COLO668 (cell line): ENCODE data around the gene TMPRSS13.
"Not testable (repeated sequence)": the region's sequence is repeated elsewhere in the genome, so short reads cannot be mapped to it uniquely, and the experiment has no call there.

Source experiments
- DNase-seq: peaks from one replicate; lab custom pipeline; 2025; ENCODE audit not compliant: unreplicated experiment; lab: John Stamatoyannopoulos, UW

TMPRSS13 gene

DNA sequence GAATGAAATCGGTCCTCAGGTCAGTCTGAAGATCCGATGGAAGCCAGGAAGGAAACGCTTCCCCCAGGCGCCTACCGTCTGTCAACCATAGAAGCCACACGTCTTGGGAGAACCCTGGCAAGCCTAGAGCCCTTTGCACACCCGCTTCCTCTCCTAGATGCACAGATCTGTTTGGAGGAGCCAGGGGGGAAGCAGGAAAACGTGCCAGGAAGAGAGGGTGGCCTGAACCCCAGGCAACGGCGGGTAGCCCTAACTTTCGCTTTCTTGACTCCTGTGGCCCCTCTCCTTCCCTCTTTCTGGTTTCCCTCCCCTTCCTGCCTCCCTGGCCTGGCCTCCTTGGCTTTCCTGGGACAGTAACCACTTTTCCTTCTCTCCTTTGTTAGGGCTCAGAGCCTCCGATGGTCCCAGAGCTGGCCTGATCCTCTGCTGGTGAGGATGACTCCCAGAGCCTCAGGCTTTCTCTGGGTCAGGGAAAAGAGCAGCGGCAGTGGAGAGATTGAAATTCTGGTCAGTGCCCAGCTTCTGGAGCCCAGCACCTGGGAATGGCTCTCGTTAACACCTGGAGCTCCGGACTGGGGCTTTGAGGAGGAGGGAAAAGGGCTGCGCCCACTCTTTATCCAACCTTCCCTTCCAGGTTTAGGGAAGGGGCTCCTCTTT lies 54.8 kb downstream of the TMPRSS13 start:
- DNase-seq = no peak

DNA sequence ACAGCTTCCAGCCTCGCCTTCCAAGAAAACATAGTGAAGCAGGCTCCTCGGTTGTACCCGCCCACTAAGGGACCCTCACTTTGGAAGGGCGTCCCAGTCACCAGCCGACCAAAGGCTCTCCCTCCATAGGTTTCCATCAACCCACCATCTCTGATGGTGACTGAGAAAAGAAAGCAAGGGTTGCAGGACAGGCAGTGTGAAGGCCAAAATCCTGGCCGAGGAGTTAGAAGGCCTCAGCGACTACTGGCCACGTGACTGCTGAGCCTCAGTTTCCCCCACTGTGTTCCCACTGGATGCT lies 55.4 kb downstream of the TMPRSS13 start:
- DNase-seq = no peak

DNA sequence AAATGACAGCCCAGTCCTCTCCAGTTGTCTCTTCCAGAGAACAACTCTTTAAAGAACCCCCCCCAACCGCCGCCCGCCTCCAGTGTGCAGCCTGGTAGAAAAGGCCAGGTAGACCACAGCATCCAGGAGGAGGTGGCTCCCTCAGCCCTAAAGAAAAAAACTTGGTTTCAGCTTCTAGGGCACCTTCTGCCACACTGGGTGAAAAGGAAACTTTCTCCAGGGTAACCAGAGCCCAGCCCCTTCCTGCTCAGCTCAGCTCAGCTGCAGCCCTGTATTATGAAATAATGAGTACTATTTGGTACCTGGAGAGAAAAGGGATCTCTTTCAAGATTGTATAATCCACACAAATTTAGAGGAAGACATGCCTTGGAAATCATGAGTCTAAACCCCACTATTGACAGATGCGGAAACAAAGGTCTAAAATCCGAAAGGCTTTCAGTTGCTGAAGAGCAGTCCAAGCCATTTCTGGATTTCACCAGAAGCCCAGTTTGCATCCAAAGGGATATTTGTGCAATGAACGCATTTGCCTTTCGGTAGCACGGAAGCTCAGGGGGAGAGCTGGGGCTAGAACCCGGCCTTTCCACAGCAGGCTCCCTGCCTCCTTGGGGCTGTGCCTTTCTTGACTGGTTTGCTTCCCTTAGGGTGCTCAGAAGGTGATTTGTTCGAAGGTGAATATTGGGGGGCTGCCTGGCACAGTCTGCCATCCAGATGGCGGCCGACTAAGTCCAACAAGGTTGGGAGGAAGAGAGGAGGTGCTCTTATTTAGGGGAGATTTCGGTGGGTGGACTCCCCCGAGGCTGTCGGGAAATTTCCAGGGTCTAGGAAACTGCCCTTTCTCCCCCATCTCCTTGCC lies 56.0 kb downstream of the TMPRSS13 start:
- no peak for DNase-seq

DNA sequence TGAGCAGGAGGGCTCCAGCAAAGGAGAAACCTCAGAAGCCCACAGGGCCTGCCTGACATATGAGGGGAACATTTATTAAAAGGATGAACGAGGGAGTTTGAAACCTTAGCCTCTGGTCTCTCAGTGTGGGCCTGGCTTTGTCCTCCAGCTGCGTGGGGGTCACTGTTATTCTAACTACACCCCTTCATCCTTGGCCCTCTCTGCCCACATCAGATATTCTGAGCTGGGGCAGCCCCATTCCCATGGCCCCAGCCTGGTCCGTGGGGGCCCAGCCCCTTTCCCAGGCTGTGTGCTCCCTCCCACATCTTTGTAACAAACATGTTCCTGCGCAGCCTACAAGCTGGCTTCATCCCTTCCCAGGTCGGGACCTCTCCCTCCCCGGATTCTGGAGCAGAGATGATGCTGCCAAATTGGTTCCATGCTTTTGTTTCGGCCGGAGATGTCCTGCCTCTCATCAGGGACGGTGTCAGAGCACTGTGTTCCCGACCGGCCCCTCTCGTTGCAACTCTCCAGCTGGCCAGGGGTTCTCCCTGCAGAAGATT lies 56.7 kb downstream of the TMPRSS13 start:
- DNase-seq = no peak

DNA sequence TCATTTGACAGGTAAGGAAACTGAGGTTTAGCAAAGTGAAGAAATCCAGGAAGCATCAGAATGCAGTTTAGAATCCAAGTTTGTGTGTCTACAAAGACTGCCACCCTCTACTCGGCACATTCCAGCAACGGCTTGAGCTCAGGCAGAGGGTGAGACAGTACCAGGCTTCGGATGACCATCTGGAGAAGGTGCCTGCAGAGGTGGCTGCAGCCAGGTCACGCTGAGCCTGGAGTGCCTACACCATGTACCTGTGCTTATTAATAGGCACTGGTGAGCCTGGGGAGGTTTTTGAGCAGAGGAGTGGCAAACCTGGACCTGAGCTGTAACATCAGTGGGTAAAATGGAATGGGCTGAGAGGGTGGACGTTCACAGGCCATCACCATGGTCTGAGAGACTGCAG lies 57.4 kb downstream of the TMPRSS13 start:
- DNase-seq = no peak

DNA sequence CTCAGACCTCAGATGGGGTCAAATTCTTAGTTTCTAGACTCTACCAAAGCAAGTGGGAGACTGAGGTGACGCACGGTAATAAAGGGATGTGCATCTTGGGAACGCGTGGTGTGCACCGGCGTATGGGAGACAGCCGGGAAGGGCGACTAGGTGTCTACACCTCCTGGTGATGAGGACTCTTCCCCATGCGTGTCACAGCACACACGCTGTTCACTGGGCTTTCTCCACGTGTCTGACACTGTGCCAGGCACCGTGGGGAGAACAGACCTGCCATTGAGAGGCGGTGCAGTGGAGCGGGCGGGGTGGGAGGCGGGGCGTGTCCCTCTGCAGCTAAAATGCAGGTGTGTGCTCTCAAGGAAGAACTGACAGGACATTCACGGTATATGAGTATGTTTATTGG lies 58.0 kb downstream of the TMPRSS13 start:
- no peak for DNase-seq

DNA sequence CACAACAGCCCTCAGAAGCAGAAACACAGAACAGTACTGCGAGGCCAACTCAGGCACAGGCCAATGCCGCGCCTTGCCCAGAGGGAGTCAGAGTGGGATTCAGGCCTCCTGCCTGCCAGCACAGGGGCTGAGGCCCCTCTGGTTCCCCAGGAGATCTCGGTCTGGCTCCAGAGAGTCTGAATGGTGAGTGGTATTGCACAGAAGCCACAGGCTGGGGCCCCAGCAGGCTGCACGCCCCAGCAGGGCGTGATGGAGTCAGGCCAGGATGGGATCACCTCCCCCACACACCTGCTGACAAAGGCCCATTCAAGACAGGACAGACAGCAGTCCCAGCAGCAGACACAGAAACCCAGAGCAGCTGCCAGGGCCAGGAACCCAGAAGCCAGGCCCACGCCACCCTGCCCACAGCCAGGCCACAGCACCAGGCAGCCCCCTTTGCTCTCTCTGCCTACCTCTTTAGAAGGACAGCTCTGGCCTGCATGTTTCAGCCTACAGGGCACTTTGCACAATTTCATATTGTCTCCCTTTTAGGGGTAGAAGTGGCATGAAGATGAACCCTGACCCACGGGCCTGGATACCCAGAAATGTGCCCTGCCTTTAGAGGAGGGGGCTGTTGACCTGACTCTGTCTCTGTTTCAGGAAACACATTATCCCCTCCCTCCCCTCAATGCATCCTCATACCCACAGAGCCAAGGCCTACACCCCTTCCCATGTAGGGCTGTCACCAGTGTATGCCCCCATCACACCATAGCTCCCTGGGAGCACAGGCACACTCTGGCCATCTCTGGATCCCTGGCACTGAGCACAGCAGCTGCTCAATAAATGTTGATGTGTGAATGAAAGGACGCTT lies 58.9 kb downstream of the TMPRSS13 start:
- peak; percentile 57 for DNase-seq

DNA sequence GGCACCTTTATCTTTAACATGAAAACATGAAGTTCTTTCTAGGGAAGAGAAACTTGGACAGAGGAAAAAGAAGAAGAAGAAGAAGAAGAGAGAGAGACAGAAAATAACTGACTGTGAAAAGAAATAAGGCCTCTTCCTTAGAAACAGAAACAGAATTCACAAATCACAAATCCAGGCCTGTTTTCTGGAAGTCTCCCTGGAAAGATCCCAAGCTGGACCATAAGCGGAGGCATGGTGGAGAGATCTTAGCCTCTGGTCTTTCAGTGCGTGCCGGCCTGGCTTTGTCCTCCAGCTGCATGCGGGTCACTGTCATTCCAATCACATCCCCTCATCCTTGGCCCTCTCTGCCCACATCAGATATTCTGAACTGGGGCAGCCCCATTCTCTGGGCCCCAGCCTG lies 59.6 kb downstream of the TMPRSS13 start:
- no peak for DNase-seq

DNA sequence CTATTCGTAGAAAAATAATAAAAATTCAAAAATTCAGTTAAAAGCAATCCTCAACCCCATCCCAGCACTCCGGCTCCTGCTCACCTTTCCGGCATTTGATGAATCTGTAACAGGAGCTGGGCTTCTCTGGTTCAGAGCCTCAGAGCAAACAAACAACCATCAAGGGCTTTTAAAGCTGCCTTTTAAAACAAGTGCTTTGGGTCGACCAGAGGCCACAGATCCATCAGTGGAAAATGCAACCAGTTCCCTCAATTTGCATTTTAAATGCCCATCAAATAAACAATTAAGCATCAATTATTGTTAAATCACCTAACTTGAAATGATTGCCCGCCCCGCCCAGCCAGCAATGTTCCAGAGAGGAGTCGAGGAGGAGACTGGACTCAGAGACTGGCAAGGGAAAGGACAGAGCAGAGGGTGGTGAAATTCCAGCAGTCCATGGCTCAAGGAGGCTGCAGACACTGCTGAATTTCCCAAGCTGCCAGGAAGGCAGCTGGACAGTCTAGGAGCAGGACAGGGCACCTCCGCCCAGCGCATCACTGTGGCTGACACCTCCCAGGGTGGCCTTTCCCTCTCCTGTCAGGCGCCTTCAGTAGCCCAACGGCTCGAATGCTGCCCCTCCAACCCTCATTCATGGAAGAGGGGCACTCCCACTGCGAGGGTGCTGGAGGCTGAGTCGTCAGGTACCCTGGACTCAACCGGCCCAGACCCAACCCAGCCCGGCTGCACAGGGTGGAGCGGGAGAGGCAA lies 60.2 kb downstream of the TMPRSS13 start:
- peak; percentile 52 for DNase-seq

DNA sequence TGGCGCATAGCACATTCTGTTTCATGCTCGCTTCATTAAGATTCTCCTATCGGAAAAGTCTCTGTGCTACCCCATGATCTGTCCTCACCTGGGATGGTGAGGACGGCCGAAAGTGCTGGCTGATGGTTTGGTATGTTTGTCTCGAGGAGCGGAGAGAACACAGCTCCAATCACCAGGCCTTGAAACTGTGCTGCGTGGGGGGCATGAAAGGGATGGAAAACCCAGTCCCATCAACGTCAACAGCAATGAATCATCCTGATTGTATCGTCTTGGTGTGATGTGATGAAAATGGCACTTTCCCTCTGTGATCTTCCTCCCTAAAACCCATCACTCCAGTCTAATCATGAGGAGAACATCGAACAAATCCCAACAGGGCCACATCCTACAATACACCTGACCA lies 61.1 kb downstream of the TMPRSS13 start:
- DNase-seq = no peak

DNA sequence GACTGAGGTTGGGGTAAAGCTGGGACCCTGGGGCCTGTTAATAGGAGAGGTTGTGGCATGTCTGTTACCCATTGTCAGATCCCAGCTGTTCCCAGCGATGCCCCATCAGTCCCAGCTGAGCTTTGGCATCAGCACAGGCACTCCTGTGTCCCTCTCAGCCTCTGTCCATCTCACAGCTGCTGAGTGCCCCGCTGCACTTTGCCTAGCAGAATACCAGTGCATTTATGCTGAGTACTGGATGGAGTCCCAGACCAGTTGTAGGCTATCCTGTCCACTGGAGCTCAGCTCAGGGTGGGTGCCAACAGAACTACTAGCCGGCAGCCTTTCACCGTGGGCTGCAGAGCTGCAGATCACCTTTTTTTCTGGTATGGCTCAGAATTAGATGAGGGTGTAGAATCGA lies 62.7 kb downstream of the TMPRSS13 start:
- DNase-seq = no peak

DNA sequence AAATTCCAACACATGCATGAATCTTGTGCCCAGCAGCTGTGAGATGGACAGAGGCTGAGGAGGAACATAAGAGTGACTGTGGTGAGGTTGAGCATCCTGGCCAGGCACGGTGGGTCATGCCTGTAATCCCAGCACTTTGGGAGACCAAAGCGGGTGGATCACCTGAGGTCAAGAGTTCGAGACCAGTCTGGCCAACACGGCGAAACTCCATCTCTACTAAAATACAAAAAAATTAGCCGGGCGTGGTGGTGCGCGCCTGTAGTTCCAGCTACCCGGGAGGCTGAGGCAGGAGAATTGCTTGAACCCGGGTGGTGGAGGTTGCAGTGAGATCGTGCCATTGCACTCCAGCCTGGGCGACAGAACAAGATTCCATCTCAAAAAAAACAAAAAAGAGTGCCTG lies 63.7 kb downstream of the TMPRSS13 start:
- DNase-seq = not testable (repeated sequence)

DNA sequence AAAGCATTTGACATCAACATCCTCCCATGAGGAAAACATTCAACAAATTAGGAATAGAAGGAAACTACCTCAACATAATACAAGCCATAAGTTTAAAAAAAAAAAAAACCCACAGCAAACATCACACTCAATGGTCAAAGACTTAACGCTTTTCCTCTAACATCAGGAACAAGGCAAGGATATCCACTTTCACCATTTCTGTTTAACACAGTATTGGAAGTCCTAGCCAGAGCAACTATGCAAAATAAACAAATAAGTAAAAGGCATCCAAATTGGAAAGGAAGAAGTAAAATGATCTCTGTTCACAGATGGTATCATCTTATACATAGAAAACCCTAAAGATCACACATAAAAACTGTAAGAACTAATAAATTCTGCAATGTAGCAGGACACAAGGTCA lies 65.8 kb downstream of the TMPRSS13 start:
- no peak for DNase-seq

DNA sequence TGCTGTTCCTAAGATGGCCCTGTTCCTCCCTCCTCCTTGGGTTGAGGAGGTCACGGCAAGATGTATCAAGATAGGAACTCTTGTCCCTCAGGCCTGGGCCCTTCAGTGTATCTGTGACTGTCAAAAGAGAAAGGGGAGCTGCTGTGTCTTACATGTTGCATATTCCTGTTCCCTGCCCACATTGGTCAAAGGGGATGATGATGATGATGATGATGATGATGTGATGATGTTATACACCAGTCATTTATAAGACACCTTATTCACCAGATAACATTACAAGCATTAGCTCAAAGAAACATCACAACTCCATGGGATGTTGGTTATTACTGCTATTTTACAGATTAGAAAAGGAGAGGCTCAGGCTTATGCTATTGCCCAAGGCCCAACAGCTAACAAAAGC lies 66.4 kb downstream of the TMPRSS13 start:
- DNase-seq = no peak

DNA sequence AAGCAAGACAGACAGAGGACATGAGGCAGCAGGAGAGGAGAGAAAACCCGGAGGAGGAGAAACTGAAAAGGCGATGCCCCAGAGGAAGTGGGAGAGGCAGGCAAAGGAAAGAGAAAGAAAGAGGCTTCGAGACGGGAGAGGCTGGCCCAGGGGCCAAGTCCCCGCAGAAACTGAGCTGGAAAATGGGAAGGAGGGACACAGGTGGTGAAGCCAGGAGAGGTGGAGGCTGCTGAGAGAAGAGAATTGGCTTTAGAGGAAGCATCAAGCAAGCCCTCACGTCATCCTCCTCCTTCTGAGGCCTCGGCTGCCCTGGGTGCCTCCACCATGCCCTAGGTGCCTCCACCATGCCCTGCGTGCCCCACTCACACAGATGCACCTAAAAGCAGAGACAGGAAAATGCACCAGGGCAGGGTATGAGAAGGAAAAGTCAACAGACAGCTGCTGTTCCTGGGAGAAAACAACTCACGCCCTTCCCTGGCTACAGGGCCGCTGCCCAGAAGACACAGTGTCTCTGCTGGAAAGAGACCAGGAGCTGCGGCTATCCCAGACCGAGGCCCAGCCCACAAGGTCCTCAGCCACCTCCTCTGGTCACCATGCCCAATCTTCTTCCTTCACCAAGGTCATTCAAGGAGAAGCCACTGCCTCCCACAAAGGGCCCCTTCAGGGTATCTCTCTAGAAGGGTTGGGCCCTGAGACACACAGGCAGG lies 67.0 kb downstream of the TMPRSS13 start:
- DNase-seq = no peak

DNA sequence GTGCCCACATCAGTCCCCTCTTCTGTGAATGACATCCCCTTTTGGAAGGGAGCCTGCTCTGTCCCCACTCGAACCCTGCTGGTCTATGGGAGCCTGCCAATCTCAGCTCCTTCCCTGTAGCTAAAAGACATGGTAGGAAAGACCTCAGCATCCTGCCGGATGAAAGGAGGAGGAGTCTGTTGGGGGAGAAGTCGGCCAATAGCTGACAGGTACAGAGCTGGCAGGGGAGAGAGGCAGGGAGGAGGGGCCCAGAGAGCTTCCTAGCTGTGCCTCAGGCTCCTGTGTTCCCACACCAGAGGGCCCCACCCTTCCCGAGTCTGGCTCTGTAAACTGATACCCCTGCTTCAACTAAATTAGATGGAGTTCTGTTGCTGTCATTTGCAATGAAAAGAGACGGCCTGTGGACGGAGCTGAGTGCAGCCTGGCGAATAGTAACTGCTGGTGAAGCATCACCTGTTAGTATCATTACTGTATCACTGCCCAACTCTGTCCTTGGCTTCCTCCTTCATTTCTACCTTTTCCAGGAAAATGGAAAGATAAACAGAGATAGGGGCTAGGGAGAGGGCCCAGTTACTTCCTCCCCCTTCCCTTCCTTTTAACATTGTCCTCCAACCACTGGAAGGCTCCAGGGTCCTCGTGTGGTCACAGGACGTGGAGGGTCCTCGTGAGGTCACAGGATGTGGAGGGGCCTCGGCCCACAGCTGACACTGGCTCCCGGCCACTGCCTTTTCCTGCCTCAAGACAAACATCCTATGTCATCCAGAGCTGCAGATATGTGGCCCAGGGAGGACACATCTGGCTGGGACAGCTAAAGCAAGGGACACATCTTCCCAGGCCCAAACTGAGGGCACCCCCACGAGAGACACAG lies 67.8 kb downstream of the TMPRSS13 start:
- peak; percentile 79 for DNase-seq

DNA sequence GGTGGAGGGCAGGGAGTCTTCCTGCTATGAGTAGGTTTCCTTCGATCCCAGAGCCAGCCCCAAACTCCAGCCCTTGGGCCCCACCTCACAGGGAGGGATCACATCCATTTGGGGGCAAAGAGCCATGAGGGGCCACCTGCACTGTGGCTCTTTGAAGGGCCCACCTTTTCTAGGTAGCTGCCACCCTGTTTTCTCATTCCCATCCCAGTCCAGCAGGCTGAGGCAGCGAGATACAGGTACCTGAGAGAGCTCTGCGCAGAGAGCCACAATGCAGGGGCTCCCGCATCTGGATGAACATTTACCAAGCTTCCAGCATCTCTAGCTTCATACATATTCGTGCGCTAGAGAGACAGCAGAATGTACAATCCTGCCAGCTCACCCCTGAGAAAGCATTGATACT lies 69.1 kb downstream of the TMPRSS13 start:
- no peak for DNase-seq

DNA sequence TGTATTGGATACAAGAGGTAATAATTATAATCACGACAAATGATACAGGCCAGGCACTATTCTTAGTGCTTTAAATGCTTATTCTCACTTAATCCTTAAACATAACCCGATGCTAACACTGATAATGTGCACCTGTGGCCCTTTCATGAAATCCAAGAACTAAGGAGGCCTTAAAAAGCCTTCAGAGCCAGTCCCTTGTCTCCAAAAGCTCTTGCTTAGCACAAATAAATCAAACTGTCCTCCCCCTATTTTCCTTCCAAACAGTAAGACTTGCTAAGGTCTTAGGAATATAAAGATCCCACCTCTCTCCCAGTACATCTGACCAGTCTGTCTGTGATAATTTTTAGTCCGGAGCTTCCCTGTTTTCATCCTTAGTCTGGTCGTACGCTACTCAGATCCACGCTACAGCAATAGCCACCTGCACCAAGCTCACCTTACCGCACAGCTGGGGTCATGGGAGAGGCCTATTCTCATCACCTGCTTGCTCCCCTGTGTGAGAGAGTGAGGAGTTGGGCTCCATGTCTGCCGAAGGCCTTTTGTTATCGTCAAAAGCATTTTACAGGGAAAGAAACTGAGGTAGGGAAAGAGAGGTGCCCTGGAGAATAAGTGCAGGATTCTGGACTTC lies 69.6 kb downstream of the TMPRSS13 start:
- DNase-seq = no peak

DNA sequence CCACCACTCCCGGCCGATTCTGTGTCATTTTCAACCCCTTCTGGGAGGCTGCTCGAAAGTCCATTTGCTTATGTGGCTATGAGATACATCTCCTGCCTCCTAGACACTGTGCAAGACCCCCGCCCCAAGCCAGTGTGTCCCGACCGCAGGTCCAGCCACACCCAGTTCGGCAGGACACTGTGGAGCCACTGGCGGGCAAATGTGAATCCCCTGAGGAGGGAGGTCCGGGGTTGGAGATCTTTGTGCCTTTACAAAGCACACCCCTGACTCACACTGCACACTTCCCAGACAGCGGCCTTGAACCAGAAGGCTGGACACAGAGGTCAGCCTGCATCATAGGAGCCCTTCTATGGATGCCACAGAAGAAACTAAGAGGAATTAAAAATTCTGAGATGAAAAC lies 70.1 kb downstream of the TMPRSS13 start:
- no peak for DNase-seq
